CD4-positive, alpha-beta T cell (primary cell): ENCODE data around the gene AUTS2. TPM values are rescaled to one million over a fixed set of nuclear protein-coding genes. Genes with fewer than 3 reads are reported as not detected.

Source experiments
- ATAC-seq: fragments of 200-7000 bp; cut with Tn5 transposase; one replicate; pipeline ENCODE4 v1.10.0; 2022; ENCODE audit warnings: mild to moderate bottlenecking; ENCODE audit not compliant: poor library complexity
- CTCF ChIA-PET: fragments of 350-600 bp; sonication (Branson Sonifier 250); formaldehyde crosslinking; loops from one replicate; lab custom pipeline; 2021; ENCODE audit warnings: antibody characterized with exemption, inconsistent platforms; lab: Charles Lee
- POLR2A ChIA-PET: fragments of 350-600 bp; sonication (Branson Sonifier 250); formaldehyde crosslinking; loops from one replicate; lab custom pipeline; 2021; ENCODE audit warnings: antibody characterized with exemption, inconsistent platforms; lab: Charles Lee
- DNase-seq, 14 experiments: peaks; one replicate each; pipeline ENCODE4 v3.0.0-alpha.2; 2013 to 2020; ENCODE audit warnings: mixed read lengths in 2 of 14
- H3K27ac ChIP-seq, 2 donors: one replicate each; pipeline versions ENCODE4 v1.5.1 to v1.7.0; 2013; ENCODE audit warnings: low read length in 2 of 2, low read depth in 1 of 2, mild to moderate bottlenecking in 1 of 2
- H3K27me3 ChIP-seq, 2 experiments: 1 replicate in 1 of 2; 2 replicates in 1 of 2; pipeline versions ENCODE4 v1.6.1 to v1.7.0; 2013; ENCODE audit warnings: low read length in 2 of 2, control low read depth in 1 of 2, mild to moderate bottlenecking in 1 of 2, moderate library complexity in 1 of 2; ENCODE audit not compliant: insufficient read depth in 2 of 2, control insufficient read depth in 1 of 2
- H3K36me3 ChIP-seq: one replicate; pipeline ENCODE4 v1.6.1; 2013; ENCODE audit warnings: low read length, control low read depth; ENCODE audit not compliant: insufficient read depth
- H3K4me1 ChIP-seq: one replicate; pipeline ENCODE4 v1.6.1; 2013; ENCODE audit warnings: low read length, control low read depth; ENCODE audit not compliant: insufficient read depth
- H3K4me3 ChIP-seq: one replicate; pipeline ENCODE4 v1.5.1; 2013; ENCODE audit warnings: mild to moderate bottlenecking, low read length, moderate library complexity
- H3K9me3 ChIP-seq, 2 experiments: 1 replicate in 1 of 2; 2 replicates in 1 of 2; pipeline versions ENCODE4 v1.6.1 to v1.7.0; 2013; ENCODE audit warnings: low read length in 2 of 2, mild to moderate bottlenecking in 2 of 2, control low read depth in 1 of 2, moderate library complexity in 1 of 2; ENCODE audit not compliant: control insufficient read depth in 1 of 2, insufficient read depth in 1 of 2
- H3K27ac Mint-ChIP-seq: one replicate; pipeline ENCODE4 v1.8.0; 2020; ENCODE audit warnings: mixed read lengths
- H3K27me3 Mint-ChIP-seq: one replicate; pipeline ENCODE4 v1.8.0; 2021; ENCODE audit warnings: mixed read lengths
- H3K36me3 Mint-ChIP-seq: one replicate; pipeline ENCODE4 v1.8.0; 2021; ENCODE audit warnings: low read depth, mixed read lengths
- H3K4me1 Mint-ChIP-seq: one replicate; pipeline ENCODE4 v1.8.0; 2021; ENCODE audit warnings: low read depth, mixed read lengths
- H3K4me3 Mint-ChIP-seq: one replicate; pipeline ENCODE4 v1.8.0; 2020; ENCODE audit warnings: mild to moderate bottlenecking, mixed read lengths
- H3K9me3 Mint-ChIP-seq: one replicate; pipeline ENCODE4 v1.8.0; 2020; ENCODE audit warnings: mixed read lengths
- intact Hi-C, 2 experiments: fragments of 100-400 bp; cut with DNase I in 1 of 2; cut with micrococcal nuclease in 1 of 2; formaldehyde crosslinking; loops; one replicate each; pipeline versions ENCODE4 v1.15.1 to v1.9.0; 2023 to 2025; cut with DNase I, micrococcal nuclease
- total RNA-seq, 174 experiments: library from RNA in 2 of 174; stranded (reverse) in 2 of 174; gene quantifications; one replicate each; pipeline ENCODE4 v1.2.3 and lab custom pipeline; 2021 to 2026
- TF ChIP-seq, protein P1 (sequence below): fragments of 200-600 bp; IDR thresholded peaks from one replicate; pipeline ENCODE4 v1.8.0; 2022; ENCODE audit warnings: antibody characterized with exemption, mild to moderate bottlenecking

Gene AUTS2
- total RNA-seq, 2 experiments from 2014 or later = 43.6 to 47.6 TPM

DNA sequence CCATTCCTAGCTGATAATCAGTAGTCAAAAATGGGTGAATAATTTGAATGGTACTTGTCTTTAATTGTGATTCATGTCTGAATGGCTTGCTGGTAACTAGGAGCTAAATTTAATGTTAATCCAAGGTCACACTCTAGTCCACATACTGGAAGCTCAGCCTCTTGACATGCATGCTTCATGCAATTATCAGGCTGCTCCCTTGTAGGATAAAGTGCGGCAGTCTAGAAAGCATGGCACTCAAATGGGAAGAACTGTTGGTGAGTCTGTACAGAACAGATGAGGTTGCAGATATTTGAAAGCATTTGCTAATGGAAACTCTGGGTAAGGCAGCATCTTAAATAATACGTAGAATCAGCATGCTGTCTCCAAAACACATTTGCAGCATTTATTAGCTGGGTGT, 499.4 kb downstream of the AUTS2 start:
- Histone ChIP-seq H3K36me3 (no peaks in the 10 kb centered on the region), H3K27me3 (no peaks in the 10 kb centered on the region), H3K4me1 (no peaks in the 10 kb centered on the region), H3K4me3 (no peak overlapping the region), H3K9me3 (no peaks in the 10 kb centered on the region), H3K27ac (no peak overlapping the region)
- ATAC-seq (no peak), DNase-seq (no peak)
- TF ChIP-seq, protein P1, sequence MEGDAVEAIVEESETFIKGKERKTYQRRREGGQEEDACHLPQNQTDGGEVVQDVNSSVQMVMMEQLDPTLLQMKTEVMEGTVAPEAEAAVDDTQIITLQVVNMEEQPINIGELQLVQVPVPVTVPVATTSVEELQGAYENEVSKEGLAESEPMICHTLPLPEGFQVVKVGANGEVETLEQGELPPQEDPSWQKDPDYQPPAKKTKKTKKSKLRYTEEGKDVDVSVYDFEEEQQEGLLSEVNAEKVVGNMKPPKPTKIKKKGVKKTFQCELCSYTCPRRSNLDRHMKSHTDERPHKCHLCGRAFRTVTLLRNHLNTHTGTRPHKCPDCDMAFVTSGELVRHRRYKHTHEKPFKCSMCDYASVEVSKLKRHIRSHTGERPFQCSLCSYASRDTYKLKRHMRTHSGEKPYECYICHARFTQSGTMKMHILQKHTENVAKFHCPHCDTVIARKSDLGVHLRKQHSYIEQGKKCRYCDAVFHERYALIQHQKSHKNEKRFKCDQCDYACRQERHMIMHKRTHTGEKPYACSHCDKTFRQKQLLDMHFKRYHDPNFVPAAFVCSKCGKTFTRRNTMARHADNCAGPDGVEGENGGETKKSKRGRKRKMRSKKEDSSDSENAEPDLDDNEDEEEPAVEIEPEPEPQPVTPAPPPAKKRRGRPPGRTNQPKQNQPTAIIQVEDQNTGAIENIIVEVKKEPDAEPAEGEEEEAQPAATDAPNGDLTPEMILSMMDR = no peak
- Mint-ChIP-seq H3K4me3 (no peak overlapping the region), H3K4me1 (no peaks in the 10 kb centered on the region), H3K27me3 (no peaks in the 10 kb centered on the region), H3K9me3 (no peaks in the 10 kb centered on the region), H3K27ac (no peak overlapping the region), H3K36me3 (no peaks in the 10 kb centered on the region)
- ChIA-PET CTCF (no interaction called here), POLR2A (no interaction called here)
- intact Hi-C loops = no loop called here

- Mint-ChIP-seq H3K36me3 (no peaks in the 10 kb centered on the region), H3K27me3 (no peaks in the 10 kb centered on the region), H3K27ac (no peak overlapping the region), H3K4me1 (no peaks in the 10 kb centered on the region), H3K9me3 (no peaks in the 10 kb centered on the region), H3K4me3 (no peak overlapping the region)
- no peaks in the 10 kb centered on the region for H3K9me3 ChIP-seq
- no peak overlapping the region for H3K4me3 ChIP-seq
- ATAC-seq (no peak), DNase-seq (no peak)
- H3K4me1 ChIP-seq = no peaks in the 10 kb centered on the region
- CTCF ChIA-PET = no interaction called here
- H3K27ac ChIP-seq = no peak overlapping the region
- intact Hi-C loops = no loop called here
- POLR2A ChIA-PET = no interaction called here
- TF ChIP-seq, protein P1 = no peak
- H3K36me3 ChIP-seq = no peaks in the 10 kb centered on the region
- no peaks in the 10 kb centered on the region for H3K27me3 ChIP-seq
Measured at GRCh38 chr7:70098133-70098561, 499.9 kb downstream of the AUTS2 start.

- Mint-ChIP-seq H3K4me3 (no peak overlapping the region), H3K9me3 (no peaks in the 10 kb centered on the region), H3K27me3 (no peaks in the 10 kb centered on the region), H3K27ac (no peak overlapping the region), H3K36me3 (no peaks in the 10 kb centered on the region), H3K4me1 (no peaks in the 10 kb centered on the region)
- no peaks in the 10 kb centered on the region for H3K4me1 ChIP-seq
- ChIA-PET CTCF (no interaction called here), POLR2A (no interaction called here)
- TF ChIP-seq, protein P1 = no peak
- no peak overlapping the region for H3K4me3 ChIP-seq
- no peaks in the 10 kb centered on the region for H3K36me3 ChIP-seq
- H3K27me3 ChIP-seq = no peaks in the 10 kb centered on the region
- intact Hi-C loops = no loop called here
- no peak overlapping the region for H3K27ac ChIP-seq
- ATAC-seq = no peak
- no peaks in the 10 kb centered on the region for H3K9me3 ChIP-seq
- DNase-seq = no peak
Measured at GRCh38 chr7:70098905-70099672, 500.8 kb downstream of the AUTS2 start.
